Hematopoietic multipotent progenitor cell (in vitro differentiated cells): ENCODE results near the gene F5. TPM values are rescaled to one million over a fixed set of nuclear protein-coding genes. Genes with fewer than 3 reads are reported as not detected.
"Not testable (repeated sequence)": the region's sequence is repeated elsewhere in the genome, so short reads cannot be mapped to it uniquely, and the experiment has no call there.

Experiments used
- DNase-seq, 3 donors: peaks; one replicate each; pipeline ENCODE4 v3.0.0-alpha.2; 2011 to 2015; ENCODE audit warnings: low read depth in 2 of 3, low spot score in 2 of 3
- total RNA-seq: library from RNA; depleted of rRNA; stranded (reverse); fragments of >200 nt; gene quantifications from one replicate; pipeline ENCODE4 v1.2.3, GENCODE V29; 2012

Gene F5
- total RNA-seq, 1 donor: 0.27 TPM

GRCh38 chr1:169546087-169546995 lies 39.9 kb downstream of the F5 start:
- DNase-seq: peak; percentile 35 to 88 (median 75)

- no peak for DNase-seq
Measured at GRCh38 chr1:169545472-169545871, 40.8 kb downstream of the F5 start.

GRCh38 chr1:169538998-169539871 lies 47.0 kb downstream of the F5 start:
- no peak for DNase-seq

- no peak for DNase-seq
Measured at GRCh38 chr1:169534653-169535052, 51.6 kb downstream of the F5 start.

- DNase-seq: not testable (repeated sequence)
Measured at GRCh38 chr1:169533528-169534190, 52.6 kb downstream of the F5 start.

GRCh38 chr1:169530448-169530847 lies 55.8 kb downstream of the F5 start:
- DNase-seq: no peak

GRCh38 chr1:169529068-169529642 lies 57.1 kb downstream of the F5 start:
- DNase-seq: no peak

- DNase-seq: peak in 1 of 3 donors; percentile 17
Measured at GRCh38 chr1:169528215-169529067, 57.8 kb downstream of the F5 start.

- DNase-seq: no peak
Measured at GRCh38 chr1:169527451-169528214, 58.6 kb downstream of the F5 start.

- no peak for DNase-seq
Measured at GRCh38 chr1:169527001-169527400, 59.3 kb downstream of the F5 start.

GRCh38 chr1:169526120-169526832 lies 60.0 kb downstream of the F5 start:
- no peak for DNase-seq

GRCh38 chr1:169525391-169525790 lies 60.9 kb downstream of the F5 start:
- DNase-seq: no peak

- DNase-seq: no peak
Measured at GRCh38 chr1:169523904-169524303, 62.4 kb downstream of the F5 start.

GRCh38 chr1:169521226-169521625 lies 65.1 kb downstream of the F5 start:
- no peak for DNase-seq

- no peak for DNase-seq
Measured at GRCh38 chr1:169517558-169518186, 68.6 kb downstream of the F5 start.

GRCh38 chr1:169515641-169516040 lies 70.6 kb downstream of the F5 start:
- no peak for DNase-seq

GRCh38 chr1:169514566-169515270 lies 71.6 kb downstream of the F5 start:
- DNase-seq: no peak
